HepG2 (cell line): Measurements from ENCODE around the gene TUBB4B. TPM values are rescaled to one million over a fixed set of nuclear protein-coding genes. Genes with fewer than 3 reads are reported as not detected.

Experiments used
- KLF15 ChIP-seq: sonication (generic); formaldehyde crosslinking; IDR thresholded peaks from 2 replicates; pipeline ENCODE4 v1.8.1; 2023; ENCODE audit warnings: borderline replicate concordance, mild to moderate bottlenecking, inconsistent platforms, missing genetic modification reagents, mixed read lengths
- PHF21A ChIP-seq: sonication (generic); formaldehyde crosslinking; IDR thresholded peaks from 2 replicates; pipeline ENCODE4 v1.5.0; 2020; ENCODE audit warnings: mild to moderate bottlenecking, missing genetic modification reagents
- POLR2AphosphoS5 ChIP-seq: IDR thresholded peaks from 2 replicates; pipeline ENCODE4 v1.6.1; 2012; ENCODE audit warnings: low read depth, low read length
- POLR2G ChIP-seq: fragments of 200-400 bp; formaldehyde crosslinking; IDR thresholded peaks from 2 replicates; pipeline ENCODE4 v1.6.1; 2018; ENCODE audit warnings: mild to moderate bottlenecking, low read depth, low read length, moderate library complexity
- PPARG ChIP-seq: conservative IDR thresholded peaks from 2 replicates; pipeline ENCODE4 v1.6.1; 2016; ENCODE audit warnings: missing biosample characterization, missing genetic modification reagents
- RBM39 ChIP-seq: fragments of 200-400 bp; formaldehyde crosslinking; IDR thresholded peaks from one replicate; pipeline ENCODE4 v1.6.1; 2018; ENCODE audit warnings: antibody characterized with exemption, mild to moderate bottlenecking, low read depth, low read length; ENCODE audit not compliant: poor library complexity, severe bottlenecking
- RNF2 ChIP-seq: fragments of 450-650 bp; conservative IDR thresholded peaks from 2 replicates; pipeline ENCODE4 v1.6.1; 2016; ENCODE audit warnings: low read depth
- SIN3A ChIP-seq: IDR thresholded peaks from 2 replicates; pipeline ENCODE4 v1.6.1; 2011; ENCODE audit warnings: low read depth, mild to moderate bottlenecking, control low read depth, low read length, borderline replicate concordance
- SIX4 ChIP-seq: sonication (generic); formaldehyde crosslinking; IDR thresholded peaks from 2 replicates; pipeline ENCODE4 v1.4.0; 2020; ENCODE audit warnings: missing genetic modification reagents
- YEATS4 ChIP-seq: sonication (generic); formaldehyde crosslinking; IDR thresholded peaks from 2 replicates; pipeline ENCODE4 v1.4.0; 2020; ENCODE audit warnings: missing genetic modification reagents, borderline replicate concordance
- ZBTB7B ChIP-seq: sonication (generic); formaldehyde crosslinking; IDR thresholded peaks from 2 replicates; pipeline ENCODE4 v1.4.0; 2020; ENCODE audit warnings: missing genetic modification reagents
- ZMYM4 ChIP-seq: sonication (generic); formaldehyde crosslinking; IDR thresholded peaks from 2 replicates; pipeline ENCODE4 v1.8.1; 2023; ENCODE audit warnings: mild to moderate bottlenecking, missing genetic modification reagents
- ZNF124 ChIP-seq: sonication (generic); formaldehyde crosslinking; IDR thresholded peaks from 2 replicates; pipeline ENCODE4 v1.4.0; 2020; ENCODE audit warnings: missing genetic modification reagents
- ZNF605 ChIP-seq: sonication (generic); formaldehyde crosslinking; IDR thresholded peaks from 2 replicates; pipeline ENCODE4 v1.8.0; 2022; ENCODE audit warnings: mild to moderate bottlenecking, missing genetic modification reagents
- ZSCAN31 ChIP-seq: sonication (generic); formaldehyde crosslinking; IDR thresholded peaks from 2 replicates; pipeline ENCODE4 v1.5.0; 2020; ENCODE audit warnings: low read depth, mild to moderate bottlenecking, missing genetic modification reagents
- polyA plus RNA-seq, 8 experiments: library from polyadenylated mRNA; depleted of rRNA in 3 of 8; stranded (reverse) in 7 of 8; unstranded in 1 of 8; fragments of >200 nt; fragmentation: Illumina TruSeq in 4 of 8; extraction: Trizol in 4 of 8; gene quantifications; 2 replicates each; pipeline versions ENCODE4 v1.2.1 to v1.2.3, GENCODE V29; 2011 to 2016; ENCODE audit warnings: low read depth in 4 of 8, missing spikeins in 1 of 8, mixed read lengths in 1 of 8; ENCODE audit not compliant: insufficient read depth in 1 of 8
- total RNA-seq, 5 experiments: library from RNA; depleted of rRNA; stranded (reverse); fragments of >200 nt; fragmentation: Illumina TruSeq; extraction: Trizol; gene quantifications; 2 replicates each; pipeline ENCODE4 v1.2.3, GENCODE V29; 2016; ENCODE audit warnings: low read depth in 1 of 5
- TF ChIP-seq, protein P1 (sequence below): sonication (generic); formaldehyde crosslinking; IDR thresholded peaks from 2 replicates; pipeline ENCODE4 v1.5.0; 2020; ENCODE audit warnings: missing genetic modification reagents
- TF ChIP-seq, protein P2 (sequence below): sonication (generic); formaldehyde crosslinking; IDR thresholded peaks from 2 replicates; pipeline ENCODE4 v1.8.1; 2022; ENCODE audit warnings: mild to moderate bottlenecking, missing genetic modification reagents
- TF ChIP-seq, protein P3 (sequence below): sonication (generic); formaldehyde crosslinking; IDR thresholded peaks from 2 replicates; pipeline ENCODE4 v1.4.0; 2020; ENCODE audit warnings: missing genetic modification reagents, borderline replicate concordance
- TF ChIP-seq, protein P4 (sequence below), 2 experiments: sonication (generic) in 1 of 2; formaldehyde crosslinking in 1 of 2; IDR thresholded peaks; 2 replicates each; pipeline versions ENCODE4 v1.6.1 to v1.9.0; 2014 to 2022; ENCODE audit warnings: antibody characterized with exemption in 1 of 2, borderline replicate concordance in 1 of 2, inconsistent platforms in 1 of 2, low read depth in 1 of 2, missing genetic modification reagents in 1 of 2

TUBB4B gene
- total and polyA plus RNA-seq, 2 of the 13 experiments (the other 11 are each of a cell fraction or from before 2014, with no cell fraction given): 182 to 412 TPM

DNA sequence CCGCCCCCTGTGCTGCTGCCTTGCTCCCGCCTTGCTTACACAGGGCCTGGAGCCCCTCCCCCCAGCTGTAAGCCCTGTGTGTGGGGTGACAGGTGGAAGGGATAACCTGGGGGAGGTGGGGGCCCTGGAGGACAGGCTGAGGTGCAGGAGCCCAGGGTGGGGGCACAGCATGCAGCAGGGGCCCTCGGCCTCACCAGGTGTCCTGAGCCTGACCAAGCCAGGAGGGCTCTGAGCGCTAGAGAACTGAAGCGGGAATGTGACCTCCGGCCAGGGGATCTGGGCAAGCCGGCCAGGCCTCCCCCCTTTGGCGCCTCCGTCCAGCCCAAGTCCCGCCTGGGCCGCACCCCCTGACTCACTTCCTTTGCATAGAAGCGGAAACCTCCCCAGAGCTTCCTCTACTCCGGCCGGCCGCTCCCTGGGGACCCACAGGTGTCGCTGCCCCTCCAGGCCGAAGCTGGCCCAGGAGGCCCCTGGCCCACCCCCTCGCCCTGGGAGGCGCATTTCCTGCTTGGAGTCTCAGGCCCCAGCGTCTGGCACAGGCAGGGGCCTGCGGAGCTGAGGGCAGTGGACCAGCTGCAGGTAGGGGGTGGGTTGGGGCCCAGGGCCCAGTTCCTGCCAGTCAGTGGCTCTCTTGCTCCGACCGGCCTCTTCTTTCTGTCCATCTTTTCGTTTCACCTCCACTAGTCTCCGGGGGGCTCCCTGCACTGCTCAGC, 36.4 kb downstream of the TUBB4B start, which contains the start of gene TOR4A (continued):
- TF ChIP-seq PHF21A (peak; percentile 94), POLR2AphosphoS5 (peak; percentile 78), ZNF124 (CRISPR knock-in tag) (peak; percentile 85; the same call in 1 of the 2 replicates), ZNF605 (CRISPR knock-in tag) (peak; percentile 80), SIN3A (peak; percentile 91; the same call in 1 of the 2 replicates), RNF2 (0 out of 2 replicates have a peak, but pooled peaks have one; percentile 39), SIX4 (CRISPR knock-in tag) (no peak), YEATS4 (CRISPR knock-in tag) (peak; percentile 52; the same call in 1 of the 2 replicates), PPARG (peak; percentile 46; the same call in 1 of the 2 replicates), ZBTB7B (CRISPR knock-in tag) (peak; percentile 66), KLF15 (CRISPR knock-in tag) (0 out of 2 replicates have a peak, but pooled peaks have one; percentile 53), ZSCAN31 (CRISPR knock-in tag) (peak; percentile 95), ZMYM4 (CRISPR knock-in tag) (0 out of 2 replicates have a peak, but pooled peaks have one; percentile 42), RBM39 (peak; percentile 91), POLR2G (peak; percentile 84)
- TF ChIP-seq, protein P1, sequence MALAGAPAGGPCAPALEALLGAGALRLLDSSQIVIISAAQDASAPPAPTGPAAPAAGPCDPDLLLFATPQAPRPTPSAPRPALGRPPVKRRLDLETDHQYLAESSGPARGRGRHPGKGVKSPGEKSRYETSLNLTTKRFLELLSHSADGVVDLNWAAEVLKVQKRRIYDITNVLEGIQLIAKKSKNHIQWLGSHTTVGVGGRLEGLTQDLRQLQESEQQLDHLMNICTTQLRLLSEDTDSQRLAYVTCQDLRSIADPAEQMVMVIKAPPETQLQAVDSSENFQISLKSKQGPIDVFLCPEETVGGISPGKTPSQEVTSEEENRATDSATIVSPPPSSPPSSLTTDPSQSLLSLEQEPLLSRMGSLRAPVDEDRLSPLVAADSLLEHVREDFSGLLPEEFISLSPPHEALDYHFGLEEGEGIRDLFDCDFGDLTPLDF (CRISPR knock-in tag): peak; percentile 58; the same call in 1 of the 2 replicates
- TF ChIP-seq, protein P2, sequence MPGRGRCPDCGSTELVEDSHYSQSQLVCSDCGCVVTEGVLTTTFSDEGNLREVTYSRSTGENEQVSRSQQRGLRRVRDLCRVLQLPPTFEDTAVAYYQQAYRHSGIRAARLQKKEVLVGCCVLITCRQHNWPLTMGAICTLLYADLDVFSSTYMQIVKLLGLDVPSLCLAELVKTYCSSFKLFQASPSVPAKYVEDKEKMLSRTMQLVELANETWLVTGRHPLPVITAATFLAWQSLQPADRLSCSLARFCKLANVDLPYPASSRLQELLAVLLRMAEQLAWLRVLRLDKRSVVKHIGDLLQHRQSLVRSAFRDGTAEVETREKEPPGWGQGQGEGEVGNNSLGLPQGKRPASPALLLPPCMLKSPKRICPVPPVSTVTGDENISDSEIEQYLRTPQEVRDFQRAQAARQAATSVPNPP (CRISPR knock-in tag): peak; percentile 38; the same call in 1 of the 2 replicates
- TF ChIP-seq, protein P3, sequence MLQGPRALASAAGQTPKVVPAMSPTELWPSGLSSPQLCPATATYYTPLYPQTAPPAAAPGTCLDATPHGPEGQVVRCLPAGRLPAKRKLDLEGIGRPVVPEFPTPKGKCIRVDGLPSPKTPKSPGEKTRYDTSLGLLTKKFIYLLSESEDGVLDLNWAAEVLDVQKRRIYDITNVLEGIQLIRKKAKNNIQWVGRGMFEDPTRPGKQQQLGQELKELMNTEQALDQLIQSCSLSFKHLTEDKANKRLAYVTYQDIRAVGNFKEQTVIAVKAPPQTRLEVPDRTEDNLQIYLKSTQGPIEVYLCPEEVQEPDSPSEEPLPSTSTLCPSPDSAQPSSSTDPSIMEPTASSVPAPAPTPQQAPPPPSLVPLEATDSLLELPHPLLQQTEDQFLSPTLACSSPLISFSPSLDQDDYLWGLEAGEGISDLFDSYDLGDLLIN: 0 out of 2 replicates have a peak, but pooled peaks have one; percentile 11
- TF ChIP-seq, protein P4, sequence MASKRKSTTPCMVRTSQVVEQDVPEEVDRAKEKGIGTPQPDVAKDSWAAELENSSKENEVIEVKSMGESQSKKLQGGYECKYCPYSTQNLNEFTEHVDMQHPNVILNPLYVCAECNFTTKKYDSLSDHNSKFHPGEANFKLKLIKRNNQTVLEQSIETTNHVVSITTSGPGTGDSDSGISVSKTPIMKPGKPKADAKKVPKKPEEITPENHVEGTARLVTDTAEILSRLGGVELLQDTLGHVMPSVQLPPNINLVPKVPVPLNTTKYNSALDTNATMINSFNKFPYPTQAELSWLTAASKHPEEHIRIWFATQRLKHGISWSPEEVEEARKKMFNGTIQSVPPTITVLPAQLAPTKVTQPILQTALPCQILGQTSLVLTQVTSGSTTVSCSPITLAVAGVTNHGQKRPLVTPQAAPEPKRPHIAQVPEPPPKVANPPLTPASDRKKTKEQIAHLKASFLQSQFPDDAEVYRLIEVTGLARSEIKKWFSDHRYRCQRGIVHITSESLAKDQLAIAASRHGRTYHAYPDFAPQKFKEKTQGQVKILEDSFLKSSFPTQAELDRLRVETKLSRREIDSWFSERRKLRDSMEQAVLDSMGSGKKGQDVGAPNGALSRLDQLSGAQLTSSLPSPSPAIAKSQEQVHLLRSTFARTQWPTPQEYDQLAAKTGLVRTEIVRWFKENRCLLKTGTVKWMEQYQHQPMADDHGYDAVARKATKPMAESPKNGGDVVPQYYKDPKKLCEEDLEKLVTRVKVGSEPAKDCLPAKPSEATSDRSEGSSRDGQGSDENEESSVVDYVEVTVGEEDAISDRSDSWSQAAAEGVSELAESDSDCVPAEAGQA (IDR thresholded peaks at IDR 0.05; ENCODE audit: low read depth): 0 out of 2 replicates have a peak, but pooled peaks have one; percentile 24
- TF ChIP-seq, protein P4 (CRISPR knock-in tag; IDR thresholded peaks at IDR 0.05; ENCODE audit: borderline replicate concordance): 0 out of 2 replicates have a peak, but pooled peaks have one; percentile 32
